ENCODE results near the gene RSU1. TPM values are rescaled to one million over a fixed set of nuclear protein-coding genes. Genes with fewer than 3 reads are reported as not detected.

Gene RSU1
- total RNA-seq, 4 donors from 2014 or later, result 41.4 to 58.7 (median 57.4) TPM

DNA sequence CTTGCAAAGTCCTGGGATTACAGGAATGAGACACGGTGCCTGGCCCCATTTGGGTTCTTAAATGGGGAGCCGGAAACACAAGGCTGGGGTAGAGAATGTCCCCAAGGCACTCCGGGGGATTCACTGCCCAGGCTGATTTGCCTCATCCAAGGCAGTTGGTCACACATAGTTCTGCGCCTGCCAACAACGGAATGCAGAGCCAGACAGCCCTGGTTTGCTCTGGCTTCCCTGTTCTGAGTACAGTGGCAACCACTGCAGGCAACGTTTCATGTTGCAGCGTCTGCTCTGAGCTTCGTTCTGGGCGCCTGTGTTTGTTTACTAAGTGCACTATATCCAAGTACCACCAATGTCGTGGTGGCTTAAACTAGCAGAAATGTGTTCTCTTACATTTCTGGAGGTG is 233.8 kb downstream of the RSU1 start:
- no peak for TF ChIP-seq EP300 (IDR thresholded peaks at IDR 0.05)
- no peak for TF ChIP-seq POLR2AphosphoS5 (IDR thresholded peaks at IDR 0.05)
- TF ChIP-seq, protein P1, sequence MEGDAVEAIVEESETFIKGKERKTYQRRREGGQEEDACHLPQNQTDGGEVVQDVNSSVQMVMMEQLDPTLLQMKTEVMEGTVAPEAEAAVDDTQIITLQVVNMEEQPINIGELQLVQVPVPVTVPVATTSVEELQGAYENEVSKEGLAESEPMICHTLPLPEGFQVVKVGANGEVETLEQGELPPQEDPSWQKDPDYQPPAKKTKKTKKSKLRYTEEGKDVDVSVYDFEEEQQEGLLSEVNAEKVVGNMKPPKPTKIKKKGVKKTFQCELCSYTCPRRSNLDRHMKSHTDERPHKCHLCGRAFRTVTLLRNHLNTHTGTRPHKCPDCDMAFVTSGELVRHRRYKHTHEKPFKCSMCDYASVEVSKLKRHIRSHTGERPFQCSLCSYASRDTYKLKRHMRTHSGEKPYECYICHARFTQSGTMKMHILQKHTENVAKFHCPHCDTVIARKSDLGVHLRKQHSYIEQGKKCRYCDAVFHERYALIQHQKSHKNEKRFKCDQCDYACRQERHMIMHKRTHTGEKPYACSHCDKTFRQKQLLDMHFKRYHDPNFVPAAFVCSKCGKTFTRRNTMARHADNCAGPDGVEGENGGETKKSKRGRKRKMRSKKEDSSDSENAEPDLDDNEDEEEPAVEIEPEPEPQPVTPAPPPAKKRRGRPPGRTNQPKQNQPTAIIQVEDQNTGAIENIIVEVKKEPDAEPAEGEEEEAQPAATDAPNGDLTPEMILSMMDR (IDR thresholded peaks at IDR 0.05), result no peak
- TF ChIP-seq POLR2A (IDR thresholded peaks at IDR 0.05), result no peak
- H3K27ac ChIP-seq, result no peak overlapping the region
- no peak overlapping the region for H3K4me3 ChIP-seq
- 87% methylated on average over 5 of the region's 10 CpGs for WGBS
- no peaks in the 10 kb centered on the region for H3K4me1 ChIP-seq
- DNase-seq (ENCODE audit: low spot score in 2 of 2), result no peak
- no peaks in the 10 kb centered on the region for H3K27me3 ChIP-seq
- no peaks in the 10 kb centered on the region for H3K9me3 ChIP-seq
- H3K36me3 ChIP-seq, result no peaks in the 10 kb centered on the region

DNA sequence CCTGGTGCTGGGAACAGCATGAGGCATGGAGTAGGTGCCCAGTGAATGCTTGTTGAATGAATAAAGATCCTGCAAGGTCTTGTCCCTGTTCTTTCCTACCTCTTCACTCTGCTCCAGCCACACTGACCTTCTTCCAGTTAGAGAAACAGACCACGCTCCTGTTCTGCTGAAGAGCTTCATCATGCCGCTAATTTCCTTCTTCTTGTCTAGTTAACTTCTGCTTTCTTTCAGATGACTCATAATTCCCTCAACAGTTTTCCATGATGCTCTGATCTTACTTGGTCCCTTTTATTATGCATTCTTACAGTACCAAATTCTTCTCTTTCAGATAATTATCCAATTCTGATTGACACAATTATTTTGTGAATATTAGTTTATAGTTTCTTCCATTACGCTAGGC is 236.0 kb downstream of the RSU1 start:
- Histone ChIP-seq H3K4me1 (no peaks in the 10 kb centered on the region), H3K4me3 (no peak overlapping the region), H3K27ac (no peak overlapping the region), H3K9me3 (no peaks in the 10 kb centered on the region), H3K27me3 (no peaks in the 10 kb centered on the region), H3K36me3 (no peaks in the 10 kb centered on the region)
- WGBS, result 90% methylated on average over 3 of the region's 3 CpGs
- TF ChIP-seq POLR2A (IDR thresholded peaks at IDR 0.05) (no peak), EP300 (IDR thresholded peaks at IDR 0.05) (no peak), POLR2AphosphoS5 (IDR thresholded peaks at IDR 0.05) (no peak)
- TF ChIP-seq, protein P1 (IDR thresholded peaks at IDR 0.05), result no peak
- DNase-seq (ENCODE audit: low spot score in 2 of 2), result no peak

DNA sequence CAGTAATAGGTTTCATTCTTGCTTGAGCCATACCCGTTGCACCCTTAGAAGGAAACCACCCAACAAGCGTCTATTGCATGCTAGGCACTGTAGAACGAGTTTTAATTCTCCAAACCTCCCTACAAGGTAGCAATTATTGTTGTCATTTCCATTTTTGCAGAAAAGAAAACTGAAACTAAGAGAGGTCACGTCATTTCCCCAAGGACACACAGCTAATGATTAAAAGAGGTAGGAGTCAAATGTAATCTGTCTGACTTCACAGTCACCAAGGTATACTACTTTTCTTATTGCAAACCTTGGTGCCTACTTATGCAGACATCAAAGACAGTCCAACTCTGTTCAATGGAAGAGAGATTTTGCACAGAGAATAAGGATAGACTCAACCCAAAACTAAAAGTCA is 246.5 kb downstream of the RSU1 start:
- H3K27me3 ChIP-seq, result no peaks in the 10 kb centered on the region
- H3K36me3 ChIP-seq, result no peaks in the 10 kb centered on the region
- no peak overlapping the region for H3K4me3 ChIP-seq
- 80% methylated on average over 4 of the region's 4 CpGs for WGBS
- no peak overlapping the region for H3K27ac ChIP-seq
- no peaks in the 10 kb centered on the region for H3K9me3 ChIP-seq
- no peaks in the 10 kb centered on the region for H3K4me1 ChIP-seq
- TF ChIP-seq POLR2A (IDR thresholded peaks at IDR 0.05) (no peak), EP300 (IDR thresholded peaks at IDR 0.05) (no peak), POLR2AphosphoS5 (IDR thresholded peaks at IDR 0.05) (no peak)
- TF ChIP-seq, protein P1 (IDR thresholded peaks at IDR 0.05), result no peak
- DNase-seq (ENCODE audit: low spot score in 2 of 2), result no peak

DNA sequence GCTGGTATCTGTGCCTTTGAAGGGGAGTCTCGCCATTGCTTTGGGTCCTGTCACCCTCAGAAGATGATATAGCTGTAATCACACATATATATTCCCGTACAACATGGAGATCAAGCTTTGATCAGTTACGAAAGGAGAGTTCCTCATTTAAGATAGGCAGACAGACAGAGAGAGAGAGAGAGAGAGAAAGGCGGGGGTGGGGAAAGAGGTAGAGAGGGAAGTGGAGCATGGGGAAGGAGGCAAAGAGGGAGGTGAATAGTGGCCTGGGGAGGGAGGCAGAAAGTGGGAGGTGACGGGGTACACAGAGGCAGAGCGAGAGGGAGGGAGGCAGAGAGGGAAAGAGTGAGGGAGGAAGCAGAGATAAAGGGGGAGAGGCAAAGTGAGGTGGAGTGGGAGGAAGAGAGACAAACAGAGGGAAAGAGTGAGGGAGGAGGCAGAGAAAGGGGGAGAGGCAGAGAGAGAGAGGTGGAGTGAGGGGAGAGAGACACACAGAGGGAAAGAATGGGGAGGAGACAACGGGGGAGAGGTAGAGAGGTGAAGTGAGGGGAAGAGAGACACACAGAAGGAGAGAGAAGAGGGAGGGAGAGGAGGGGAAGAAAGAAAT is 250.9 kb downstream of the RSU1 start:
- no peak overlapping the region for H3K4me3 ChIP-seq
- H3K36me3 ChIP-seq, result no peaks in the 10 kb centered on the region
- WGBS, result 53% methylated on average over 7 of the region's 7 CpGs
- no peak overlapping the region for H3K27ac ChIP-seq
- DNase-seq (ENCODE audit: low spot score in 2 of 2), result no peak
- TF ChIP-seq POLR2AphosphoS5 (IDR thresholded peaks at IDR 0.05), result no peak
- TF ChIP-seq EP300 (IDR thresholded peaks at IDR 0.05), result no peak
- no peak for TF ChIP-seq POLR2A (IDR thresholded peaks at IDR 0.05)
- TF ChIP-seq, protein P1 (IDR thresholded peaks at IDR 0.05), result no peak
- no peaks in the 10 kb centered on the region for H3K9me3 ChIP-seq
- H3K27me3 ChIP-seq, result no peaks in the 10 kb centered on the region
- H3K4me1 ChIP-seq, result no peaks in the 10 kb centered on the region

DNA sequence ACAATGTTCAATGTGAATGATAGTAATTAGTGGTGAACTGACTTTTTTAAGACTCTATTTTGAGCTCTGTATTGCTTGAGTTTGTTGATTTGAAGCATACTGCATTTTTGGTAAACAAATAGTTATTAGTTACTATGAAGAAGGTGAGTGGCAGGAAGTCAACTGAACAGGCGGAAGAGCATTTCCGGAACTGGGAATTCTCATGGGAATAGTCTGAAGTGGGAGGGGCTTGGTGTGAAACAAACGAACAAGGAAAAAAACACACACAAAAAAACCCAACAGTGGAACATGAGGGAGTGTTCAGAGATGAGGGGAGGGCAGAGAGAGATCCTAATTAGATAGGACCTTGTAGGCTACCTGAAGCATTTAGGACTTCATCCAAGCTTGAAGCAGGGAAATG is 251.6 kb downstream of the RSU1 start:
- 36% methylated on average over 3 of the region's 3 CpGs for WGBS
- H3K4me1 ChIP-seq, result no peaks in the 10 kb centered on the region
- TF ChIP-seq POLR2AphosphoS5 (IDR thresholded peaks at IDR 0.05), result no peak
- no peaks in the 10 kb centered on the region for H3K9me3 ChIP-seq
- H3K27me3 ChIP-seq, result no peaks in the 10 kb centered on the region
- no peak overlapping the region for H3K4me3 ChIP-seq
- no peak overlapping the region for H3K27ac ChIP-seq
- H3K36me3 ChIP-seq, result no peaks in the 10 kb centered on the region
- no peak for DNase-seq (ENCODE audit: low spot score in 2 of 2)

DNA sequence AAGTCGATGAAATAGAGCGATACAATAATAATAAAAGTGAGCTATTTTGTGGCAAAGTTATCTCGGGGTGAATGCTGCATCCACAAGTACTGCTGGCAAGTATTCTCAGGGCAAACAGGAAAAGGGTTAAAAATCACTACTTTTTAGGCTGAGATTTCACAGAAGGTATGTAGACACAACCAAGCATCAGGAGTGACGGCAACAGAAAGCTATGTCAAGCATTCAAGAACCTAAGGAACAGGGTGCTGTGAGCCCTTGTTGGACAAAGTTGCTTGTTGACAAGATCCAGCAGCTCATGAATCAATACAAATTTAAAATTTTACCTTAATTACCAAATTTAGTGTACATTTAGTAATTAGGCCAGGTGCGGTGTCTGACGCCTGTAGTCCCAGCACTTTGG is 254.3 kb downstream of the RSU1 start:
- no peaks in the 10 kb centered on the region for H3K36me3 ChIP-seq
- H3K9me3 ChIP-seq, result no peaks in the 10 kb centered on the region
- no peak overlapping the region for H3K27ac ChIP-seq
- H3K4me1 ChIP-seq, result no peaks in the 10 kb centered on the region
- WGBS, result 86% methylated on average over 6 of the region's 6 CpGs
- no peak for DNase-seq (ENCODE audit: low spot score in 2 of 2)
- TF ChIP-seq, protein P1 (IDR thresholded peaks at IDR 0.05), result no peak
- TF ChIP-seq EP300 (IDR thresholded peaks at IDR 0.05) (no peak), POLR2AphosphoS5 (IDR thresholded peaks at IDR 0.05) (no peak), POLR2A (IDR thresholded peaks at IDR 0.05) (no peak)
- H3K4me3 ChIP-seq, result no peak overlapping the region
- no peaks in the 10 kb centered on the region for H3K27me3 ChIP-seq

Measured in suprapubic skin (tissue), 4 donors.